Measurements from ENCODE around the gene GIGYF2. TPM values are rescaled to one million over a fixed set of nuclear protein-coding genes. Genes with fewer than 3 reads are reported as not detected.

The GIGYF2 gene
- polyA plus RNA-seq, 1 donor (not counting 4 experiments of a cell fraction or from before 2014, with no cell fraction given) = 35.5 TPM

DNA sequence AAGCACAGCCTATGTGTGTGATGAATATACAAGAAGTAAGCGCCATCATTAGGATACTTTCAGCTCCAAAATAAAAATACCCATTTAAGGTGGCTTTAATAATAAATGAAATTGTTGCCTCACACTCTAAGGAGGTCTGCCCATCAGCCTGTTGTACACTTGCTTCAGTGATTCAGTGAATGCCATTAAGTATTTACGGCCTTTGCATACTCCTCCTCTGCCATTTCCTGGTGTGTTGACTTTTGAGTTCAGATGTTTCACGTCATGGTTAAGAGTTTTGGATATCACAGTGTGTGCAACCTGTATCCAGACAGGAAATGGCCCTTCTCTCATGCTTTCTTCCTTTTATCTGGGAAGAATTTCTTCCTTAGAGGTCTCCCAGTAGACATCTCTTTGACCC lies 134.4 kb downstream of the GIGYF2 start:
- no peaks in the 10 kb centered on the region for H3K4me1 ChIP-seq (ENCODE audit: control insufficient read depth, extremely low read depth, insufficient read depth, low read length)
- FAIRE-seq (no peak), DNase-seq (ENCODE audit: low read depth, low spot score) (no peak)
- no peak overlapping the region for H3K4me3 ChIP-seq (ENCODE audit: control insufficient read depth in 2 of 3, extremely low read depth in 1 of 3, insufficient read depth in 2 of 3, low read depth in 1 of 3, low read length in 3 of 3)
- H3K9me1 ChIP-seq (ENCODE audit: control insufficient read depth, extremely low read depth, insufficient read depth, low read length) = no peaks in the 10 kb centered on the region
- dilution Hi-C loops (cut with MboI; ENCODE audit: extremely low pct_ligation_motif_present, low sequenced_read_pairs) = no loop called here
- H3K27me3 ChIP-seq (ENCODE audit: control insufficient read depth, extremely low read depth, insufficient read depth, low read length) = no peaks in the 10 kb centered on the region
- TF ChIP-seq, protein P1, sequence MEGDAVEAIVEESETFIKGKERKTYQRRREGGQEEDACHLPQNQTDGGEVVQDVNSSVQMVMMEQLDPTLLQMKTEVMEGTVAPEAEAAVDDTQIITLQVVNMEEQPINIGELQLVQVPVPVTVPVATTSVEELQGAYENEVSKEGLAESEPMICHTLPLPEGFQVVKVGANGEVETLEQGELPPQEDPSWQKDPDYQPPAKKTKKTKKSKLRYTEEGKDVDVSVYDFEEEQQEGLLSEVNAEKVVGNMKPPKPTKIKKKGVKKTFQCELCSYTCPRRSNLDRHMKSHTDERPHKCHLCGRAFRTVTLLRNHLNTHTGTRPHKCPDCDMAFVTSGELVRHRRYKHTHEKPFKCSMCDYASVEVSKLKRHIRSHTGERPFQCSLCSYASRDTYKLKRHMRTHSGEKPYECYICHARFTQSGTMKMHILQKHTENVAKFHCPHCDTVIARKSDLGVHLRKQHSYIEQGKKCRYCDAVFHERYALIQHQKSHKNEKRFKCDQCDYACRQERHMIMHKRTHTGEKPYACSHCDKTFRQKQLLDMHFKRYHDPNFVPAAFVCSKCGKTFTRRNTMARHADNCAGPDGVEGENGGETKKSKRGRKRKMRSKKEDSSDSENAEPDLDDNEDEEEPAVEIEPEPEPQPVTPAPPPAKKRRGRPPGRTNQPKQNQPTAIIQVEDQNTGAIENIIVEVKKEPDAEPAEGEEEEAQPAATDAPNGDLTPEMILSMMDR (optimal IDR thresholded peaks at IDR 0.05 in 1 of 3, IDR thresholded peaks at IDR 0.05 in 1 of 3, conservative IDR thresholded peaks at IDR 0.05 in 1 of 3; ENCODE audit: extremely low read depth in 1 of 3, insufficient read depth in 2 of 3, low read length in 3 of 3) = no peak
- TF ChIP-seq EZH2 (IDR thresholded peaks at IDR 0.05; ENCODE audit: low read length) = no peak
- no peaks in the 10 kb centered on the region for H3K9me3 ChIP-seq (ENCODE audit: control insufficient read depth, low read depth, low read length)
- H3K79me2 ChIP-seq (ENCODE audit: control insufficient read depth, insufficient read depth, low read length) = no peaks in the 10 kb centered on the region
- no peak overlapping the region for H3K4me2 ChIP-seq (ENCODE audit: control insufficient read depth, extremely low read depth, insufficient read depth, low read depth, low read length)
- H2AFZ ChIP-seq (ENCODE audit: control insufficient read depth, low read length) = no peak overlapping the region
- H3K27ac ChIP-seq (ENCODE audit: control insufficient read depth, insufficient read depth, low read length) = no peak overlapping the region
- no peak overlapping the region for H3K9ac ChIP-seq (ENCODE audit: control insufficient read depth, extremely low read depth, insufficient read depth, low read length)
- H3K36me3 ChIP-seq (ENCODE audit: control insufficient read depth in 2 of 2, extremely low read depth in 1 of 2, insufficient read depth in 2 of 2, low read length in 2 of 2) = peaks cover 19% of the 10 kb centered on the region in 2 experiments
- H4K20me1 ChIP-seq (ENCODE audit: control insufficient read depth, extremely low read depth, insufficient read depth, low read length) = no peaks in the 10 kb centered on the region

DNA sequence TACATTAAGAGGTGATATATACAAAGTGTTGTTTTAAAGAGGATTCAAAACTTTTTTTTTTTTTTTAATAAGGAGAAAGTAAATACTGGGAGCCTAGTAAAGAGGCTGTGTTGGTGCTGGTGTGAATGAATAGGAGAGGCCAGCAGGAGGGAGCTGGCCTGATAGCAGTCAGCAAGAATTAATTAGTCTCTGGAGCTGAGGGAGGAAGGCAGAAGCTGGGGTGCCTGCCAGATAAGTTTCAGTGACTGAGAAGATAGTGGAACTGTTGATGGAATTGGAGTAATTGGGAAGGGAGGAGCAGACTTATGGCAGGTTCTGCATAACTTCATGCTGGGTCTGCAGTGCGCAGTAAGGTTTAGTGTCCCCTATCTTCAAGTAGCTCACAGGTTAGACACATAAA lies 136.7 kb downstream of the GIGYF2 start:
- no peaks in the 10 kb centered on the region for H3K79me2 ChIP-seq (ENCODE audit: control insufficient read depth, insufficient read depth, low read length)
- no peaks in the 10 kb centered on the region for H3K27me3 ChIP-seq (ENCODE audit: control insufficient read depth, extremely low read depth, insufficient read depth, low read length)
- H3K36me3 ChIP-seq (ENCODE audit: control insufficient read depth in 2 of 2, extremely low read depth in 1 of 2, insufficient read depth in 2 of 2, low read length in 2 of 2) = peaks cover 19 to 23% of the 10 kb centered on the region in 2 experiments
- no peak overlapping the region for H3K27ac ChIP-seq (ENCODE audit: control insufficient read depth, insufficient read depth, low read length)
- H3K9me3 ChIP-seq (ENCODE audit: control insufficient read depth, low read depth, low read length) = no peaks in the 10 kb centered on the region
- H3K4me1 ChIP-seq (ENCODE audit: control insufficient read depth, extremely low read depth, insufficient read depth, low read length) = peaks cover 13% of the 10 kb centered on the region
- H3K4me2 ChIP-seq (ENCODE audit: control insufficient read depth, extremely low read depth, insufficient read depth, low read depth, low read length) = no peak overlapping the region
- DNase-seq (ENCODE audit: low read depth, low spot score) (no peak), FAIRE-seq (no peak)
- H3K4me3 ChIP-seq (ENCODE audit: control insufficient read depth in 2 of 3, extremely low read depth in 1 of 3, insufficient read depth in 2 of 3, low read depth in 1 of 3, low read length in 3 of 3) = no peak overlapping the region
- TF ChIP-seq, protein P1 (optimal IDR thresholded peaks at IDR 0.05 in 1 of 3, IDR thresholded peaks at IDR 0.05 in 1 of 3, conservative IDR thresholded peaks at IDR 0.05 in 1 of 3; ENCODE audit: extremely low read depth in 1 of 3, insufficient read depth in 2 of 3, low read length in 3 of 3) = no peak
- no peak for TF ChIP-seq EZH2 (IDR thresholded peaks at IDR 0.05; ENCODE audit: low read length)
- H3K9me1 ChIP-seq (ENCODE audit: control insufficient read depth, extremely low read depth, insufficient read depth, low read length) = no peaks in the 10 kb centered on the region
- H3K9ac ChIP-seq (ENCODE audit: control insufficient read depth, extremely low read depth, insufficient read depth, low read length) = no peak overlapping the region
- peaks cover 2% of the 10 kb centered on the region for H4K20me1 ChIP-seq (ENCODE audit: control insufficient read depth, extremely low read depth, insufficient read depth, low read length)
- dilution Hi-C loops (cut with MboI; ENCODE audit: extremely low pct_ligation_motif_present, low sequenced_read_pairs) = no loop called here
- H2AFZ ChIP-seq (ENCODE audit: control insufficient read depth, low read length) = no peak overlapping the region
